HUES48 (cell line): ENCODE data around the gene PPIF.

Experiments
- H3K27ac ChIP-seq: one replicate; pipeline ENCODE4 v1.7.0; 2013; ENCODE audit warnings: low read depth, low read length, inconsistent platforms
- H3K27me3 ChIP-seq: 2 replicates; pipeline ENCODE4 v1.6.1; 2013; ENCODE audit warnings: mild to moderate bottlenecking, low read length; ENCODE audit not compliant: control insufficient read depth, insufficient read depth
- H3K36me3 ChIP-seq: 2 replicates; pipeline ENCODE4 v1.6.1; 2013; ENCODE audit warnings: low read length; ENCODE audit not compliant: control insufficient read depth, insufficient read depth
- H3K4me1 ChIP-seq: 2 replicates; pipeline ENCODE4 v1.6.1; 2013; ENCODE audit warnings: mild to moderate bottlenecking, low read length; ENCODE audit not compliant: control insufficient read depth, insufficient read depth
- H3K4me3 ChIP-seq: 2 replicates; pipeline ENCODE4 v1.5.1; 2013; ENCODE audit warnings: mild to moderate bottlenecking, low read depth, low read length
- H3K9ac ChIP-seq: 2 replicates; pipeline ENCODE4 v1.6.1; 2013; ENCODE audit warnings: mild to moderate bottlenecking, low read depth, low read length, moderate library complexity
- H3K9me3 ChIP-seq: 2 replicates; pipeline ENCODE4 v1.6.1; 2013; ENCODE audit warnings: low read length; ENCODE audit not compliant: control insufficient read depth, insufficient read depth

Gene PPIF

DNA sequence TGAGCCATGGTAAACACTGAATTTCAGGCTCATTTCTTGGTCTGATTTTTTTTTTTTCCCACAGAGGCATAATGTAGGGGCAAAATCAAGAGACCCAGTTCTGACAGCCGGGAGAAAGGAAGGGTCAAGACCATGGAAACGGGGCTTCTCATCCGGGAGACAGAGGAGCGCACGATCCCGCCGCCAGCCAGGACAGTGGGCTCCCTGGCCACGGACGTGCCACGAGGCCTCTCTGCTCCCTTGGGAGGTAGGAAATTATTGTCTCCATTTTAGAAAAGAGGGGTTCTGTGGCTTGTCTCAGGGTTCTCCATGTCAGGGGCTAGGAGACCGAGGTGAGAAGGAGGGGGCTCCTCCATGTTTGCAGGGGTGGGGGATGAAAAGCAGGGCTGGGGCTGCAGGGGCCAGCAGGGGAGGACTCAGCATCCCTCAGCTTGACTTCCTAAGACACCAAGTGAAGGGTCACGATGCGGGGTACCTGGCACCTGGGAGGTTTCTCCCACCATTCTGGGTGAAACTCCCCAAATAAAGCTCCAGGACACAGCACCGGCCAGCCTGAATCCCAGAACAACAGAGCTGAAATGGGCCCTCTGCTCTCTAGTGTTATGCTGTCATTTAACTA, 37.6 kb downstream of the PPIF start:
- H3K4me3 ChIP-seq, result no peak overlapping the region
- peaks cover 11% of the 10 kb centered on the region for H3K4me1 ChIP-seq
- H3K27ac ChIP-seq, result no peak overlapping the region
- no peaks in the 10 kb centered on the region for H3K36me3 ChIP-seq
- no peaks in the 10 kb centered on the region for H3K27me3 ChIP-seq
- no peak overlapping the region for H3K9ac ChIP-seq
- no peaks in the 10 kb centered on the region for H3K9me3 ChIP-seq

- Histone ChIP-seq H3K27me3 (no peaks in the 10 kb centered on the region), H3K9me3 (no peaks in the 10 kb centered on the region), H3K4me1 (peaks cover 11% of the 10 kb centered on the region), H3K9ac (no peak overlapping the region), H3K36me3 (no peaks in the 10 kb centered on the region), H3K27ac (no peak overlapping the region), H3K4me3 (no peak overlapping the region)
These were observed 38.1 kb downstream of the PPIF start for GRCh38 chr10:79385392-79385795.

DNA sequence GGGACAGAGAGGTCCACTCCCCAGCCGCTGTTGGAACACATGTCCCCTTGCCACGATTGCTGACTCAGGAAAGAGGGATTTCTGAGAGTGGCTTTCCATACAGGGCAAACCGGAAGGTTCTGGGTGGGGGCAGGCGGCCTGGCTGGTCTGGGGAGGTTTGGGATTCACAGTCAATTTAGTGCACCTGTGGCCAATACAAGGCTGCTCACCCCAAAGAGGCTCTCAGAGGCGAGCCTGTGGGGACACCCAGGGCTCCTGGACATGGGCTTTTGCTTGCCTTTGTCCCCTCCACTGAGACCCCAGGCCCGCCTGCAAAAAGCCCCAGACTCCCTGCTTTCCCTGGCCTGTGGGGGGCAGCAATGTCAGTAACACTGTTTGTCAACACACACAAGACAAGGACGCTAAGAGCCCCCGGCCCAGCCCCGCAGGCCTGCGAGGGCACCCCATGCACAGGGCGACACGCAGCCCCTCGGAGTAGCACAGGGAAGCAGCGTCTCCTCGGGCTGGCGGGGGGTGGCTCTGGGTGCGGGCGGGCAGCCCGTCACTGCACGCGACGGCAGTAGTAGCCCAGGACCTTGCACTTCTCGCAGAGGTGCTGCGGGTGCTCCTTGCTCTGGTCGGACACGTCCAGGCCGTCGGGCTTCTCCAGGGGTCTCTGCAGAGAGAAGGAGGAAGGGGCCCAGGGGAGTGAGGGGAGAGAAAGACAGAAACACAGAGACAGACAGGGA, 38.7 kb downstream of the PPIF start:
- Histone ChIP-seq H3K27ac (no peak overlapping the region), H3K4me1 (peaks cover 11% of the 10 kb centered on the region), H3K9ac (no peak overlapping the region), H3K4me3 (no peak overlapping the region), H3K36me3 (no peaks in the 10 kb centered on the region), H3K27me3 (no peaks in the 10 kb centered on the region), H3K9me3 (no peaks in the 10 kb centered on the region)

DNA sequence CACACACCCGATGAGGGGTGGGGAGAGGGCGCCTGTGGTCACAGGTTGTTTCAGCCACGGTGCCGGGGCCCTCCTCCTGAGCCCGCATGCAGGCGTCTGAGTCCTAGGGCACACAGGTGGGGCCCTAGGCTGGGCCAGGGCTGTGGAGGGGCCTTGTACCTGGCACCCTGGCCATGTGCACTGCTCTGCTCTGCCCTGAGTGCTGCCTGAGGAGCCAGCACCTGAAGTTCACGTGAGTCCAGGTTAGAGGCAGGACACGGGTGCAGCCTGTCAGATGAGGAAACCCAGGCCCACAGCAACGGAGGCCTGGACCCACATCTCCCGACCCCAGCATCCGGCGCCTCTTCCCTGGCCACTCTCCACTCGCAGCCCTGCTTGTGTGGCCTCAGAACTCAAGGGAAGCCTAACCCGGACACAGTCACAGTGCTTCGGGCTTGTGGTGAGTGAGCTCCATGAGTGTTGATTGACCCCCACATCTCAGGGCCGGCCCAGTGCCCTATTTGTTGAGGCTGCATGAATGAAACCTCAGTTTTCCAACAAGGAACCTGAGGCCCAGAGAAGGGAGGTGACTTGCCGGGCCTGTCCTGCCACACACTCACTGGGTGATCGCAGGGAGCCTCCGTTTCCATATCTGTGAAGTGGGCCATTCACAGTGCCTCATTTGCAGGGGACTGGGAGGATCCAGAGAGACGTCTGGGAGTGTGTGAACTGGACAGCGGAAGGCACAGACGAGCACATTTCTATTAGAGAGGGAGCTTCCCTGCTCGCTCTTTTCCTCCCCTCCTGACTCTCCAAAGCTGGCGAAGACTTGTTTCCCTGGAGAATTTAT, 39.6 kb downstream of the PPIF start:
- Histone ChIP-seq H3K9ac (no peak overlapping the region), H3K4me1 (peaks cover 7% of the 10 kb centered on the region), H3K9me3 (no peaks in the 10 kb centered on the region), H3K36me3 (no peaks in the 10 kb centered on the region), H3K27ac (no peak overlapping the region), H3K27me3 (no peaks in the 10 kb centered on the region), H3K4me3 (no peak overlapping the region)

DNA sequence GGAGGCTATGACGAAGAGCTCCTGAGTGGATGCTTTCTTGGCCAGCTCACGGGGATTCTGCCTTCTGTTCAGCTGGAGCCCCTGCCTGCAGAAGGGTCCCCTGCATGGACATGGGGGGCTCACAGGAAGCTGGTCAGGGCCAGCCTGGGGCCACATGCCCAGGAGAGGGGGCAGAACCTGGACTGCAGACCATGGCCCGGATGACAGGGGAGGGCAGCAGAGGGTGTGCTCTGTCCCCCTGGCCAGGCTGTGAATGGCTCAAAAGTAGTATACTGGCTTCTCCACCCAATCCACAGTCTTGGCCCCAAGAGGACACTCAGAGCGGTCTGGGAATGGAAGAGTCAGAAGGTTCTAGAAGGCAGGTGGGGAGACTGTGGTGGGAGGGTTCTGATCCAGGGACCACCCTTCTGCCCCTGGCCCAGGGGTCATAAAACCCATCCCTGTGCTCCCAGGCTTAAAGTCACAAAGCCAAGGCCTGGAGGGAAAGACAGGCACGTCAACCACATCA, 40.3 kb downstream of the PPIF start:
- Histone ChIP-seq H3K9ac (no peak overlapping the region), H3K4me1 (peaks cover under 1% of the 10 kb centered on the region), H3K27ac (no peak overlapping the region), H3K27me3 (no peaks in the 10 kb centered on the region), H3K4me3 (no peak overlapping the region), H3K9me3 (no peaks in the 10 kb centered on the region), H3K36me3 (no peaks in the 10 kb centered on the region)

DNA sequence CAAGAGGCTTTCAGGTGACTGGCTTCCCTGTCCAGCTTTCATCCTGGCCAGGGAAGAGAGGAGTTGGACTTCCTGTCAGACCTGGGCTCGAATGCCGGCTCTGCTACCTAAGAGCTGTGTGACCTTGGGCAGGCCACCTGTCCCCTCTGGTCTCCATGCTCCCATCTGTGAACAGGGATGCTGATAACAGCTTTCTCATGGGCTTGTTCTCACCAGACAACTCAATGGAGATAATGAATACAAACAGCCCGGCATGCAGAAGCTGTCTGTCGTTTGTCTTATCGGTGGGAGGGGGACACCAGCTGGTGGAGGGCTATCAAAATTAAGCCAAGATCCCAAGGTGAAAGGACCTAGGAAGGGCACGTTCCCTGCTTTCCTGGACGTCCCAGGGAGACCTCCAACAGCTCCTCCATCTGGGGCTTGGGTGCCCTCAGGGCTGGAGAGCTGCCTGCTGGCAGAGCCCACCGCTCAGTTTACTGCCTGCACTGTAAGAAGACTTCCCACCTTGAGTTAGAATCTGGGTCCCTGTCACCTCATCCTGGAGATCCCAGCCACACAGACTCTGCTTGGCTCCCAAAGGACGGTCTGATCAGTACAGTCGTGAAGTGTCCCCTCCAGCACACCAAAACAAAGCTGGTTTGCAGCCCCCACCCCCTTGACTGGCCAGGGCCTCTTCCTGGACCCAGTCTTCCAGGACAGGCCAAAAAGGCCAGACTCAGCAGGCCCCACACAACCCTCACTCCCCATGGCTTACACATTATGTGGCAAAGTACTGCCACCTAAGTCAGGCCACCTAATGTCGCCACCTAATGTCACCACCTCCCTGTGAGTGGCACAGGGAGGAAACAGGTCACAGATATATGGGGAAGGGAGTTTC, 40.9 kb downstream of the PPIF start:
- Histone ChIP-seq H3K9ac (no peak overlapping the region), H3K27me3 (no peaks in the 10 kb centered on the region), H3K36me3 (no peaks in the 10 kb centered on the region), H3K9me3 (no peaks in the 10 kb centered on the region), H3K27ac (no peak overlapping the region), H3K4me1 (no peaks in the 10 kb centered on the region; the same call in 1 of the 2 replicates), H3K4me3 (no peak overlapping the region)

DNA sequence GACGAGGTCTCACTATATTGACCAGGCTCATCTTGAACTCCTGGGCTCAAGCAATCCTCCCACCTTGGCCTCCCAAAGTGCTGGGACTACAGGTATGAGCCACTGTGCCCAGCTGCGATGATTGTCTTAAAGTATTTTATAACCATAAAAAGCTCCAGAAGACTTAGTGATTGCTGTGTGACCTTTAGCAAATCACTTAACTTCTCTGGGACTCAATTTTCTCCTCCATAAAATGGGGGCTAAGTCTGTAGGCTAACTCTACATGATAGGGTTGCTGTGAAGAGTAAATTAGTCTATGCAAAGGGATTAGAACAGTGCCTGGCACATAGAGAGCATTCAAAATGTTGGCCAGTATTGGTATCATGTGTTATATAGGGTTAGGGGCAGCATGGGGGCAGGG, 42.8 kb downstream of the PPIF start:
- Histone ChIP-seq H3K27me3 (no peaks in the 10 kb centered on the region), H3K4me3 (no peak overlapping the region), H3K9ac (no peak overlapping the region), H3K4me1 (no peaks in the 10 kb centered on the region; the same call in 1 of the 2 replicates), H3K9me3 (no peaks in the 10 kb centered on the region), H3K36me3 (no peaks in the 10 kb centered on the region), H3K27ac (no peak overlapping the region)

GRCh38 chr10:79390551-79391229, 43.4 kb downstream of the PPIF start:
- Histone ChIP-seq H3K9ac (no peak overlapping the region), H3K27me3 (no peaks in the 10 kb centered on the region), H3K4me1 (no peaks in the 10 kb centered on the region; the same call in 1 of the 2 replicates), H3K27ac (no peak overlapping the region), H3K36me3 (no peaks in the 10 kb centered on the region), H3K9me3 (no peaks in the 10 kb centered on the region), H3K4me3 (no peak overlapping the region)

- no peaks in the 10 kb centered on the region; the same call in 1 of the 2 replicates for H3K4me1 ChIP-seq
- no peak overlapping the region for H3K4me3 ChIP-seq
- no peaks in the 10 kb centered on the region for H3K27me3 ChIP-seq
- H3K9me3 ChIP-seq, result no peaks in the 10 kb centered on the region
- H3K36me3 ChIP-seq, result no peaks in the 10 kb centered on the region
- H3K9ac ChIP-seq, result no peak overlapping the region
- no peak overlapping the region for H3K27ac ChIP-seq
These were observed 44.2 kb downstream of the PPIF start for GRCh38 chr10:79391231-79392019.
